ENCODE measurements around the gene C11orf65.

C11orf65 gene

GRCh38 chr11:108405706-108406105, 61.6 kb downstream of the C11orf65 start:
- Histone ChIP-seq H2AFZ (ENCODE audit: low read depth, low read length) (no peak overlapping the region), H2BK120ac (ENCODE audit: low read depth, low read length) (no peak overlapping the region), H2AK5ac (ENCODE audit: low read length, severe bottlenecking) (no peak overlapping the region), H3K27ac (ENCODE audit: low read length, poor library complexity, severe bottlenecking) (no peak overlapping the region), H3K4ac (ENCODE audit: low read depth in 1 of 2, low read length in 2 of 2) (no peak overlapping the region), H3K27me3 (ENCODE audit: control insufficient read depth in 1 of 2, insufficient read depth in 1 of 2, low read length in 2 of 2) (no peaks in the 10 kb centered on the region), H3K18ac (ENCODE audit: low read depth in 1 of 2, low read length in 2 of 2) (no peak overlapping the region), H3K4me1 (ENCODE audit: control insufficient read depth, insufficient read depth, low read depth, low read length) (no peaks in the 10 kb centered on the region), H2BK12ac (ENCODE audit: low read length in 2 of 2) (no peak overlapping the region), H3K79me1 (replicated peaks; ENCODE audit: low read length, poor library complexity, severe bottlenecking) (no peaks in the 10 kb centered on the region), H3K36me3 (ENCODE audit: control insufficient read depth in 1 of 2, insufficient read depth in 2 of 2, low read depth in 1 of 2, low read length in 2 of 2) (no peaks in the 10 kb centered on the region), H3K4me2 (ENCODE audit: low read length, poor library complexity, severe bottlenecking) (no peak overlapping the region), H2BK5ac (ENCODE audit: low read depth, low read length, poor library complexity, severe bottlenecking) (no peak overlapping the region), H2BK15ac (ENCODE audit: low read depth, poor library complexity, severe bottlenecking) (no peak overlapping the region), H3K14ac (ENCODE audit: low read length in 2 of 2) (no peak overlapping the region), H4K8ac (ENCODE audit: low read length) (no peak overlapping the region), H4K91ac (ENCODE audit: low read length) (no peak overlapping the region), H3K23ac (ENCODE audit: low read length in 2 of 2) (no peak overlapping the region), H3K9me3 (ENCODE audit: control insufficient read depth, low read length) (no peaks in the 10 kb centered on the region), H3K9ac (ENCODE audit: low read length) (no peak overlapping the region), H3K4me3 (ENCODE audit: insufficient read depth in 1 of 2, low read depth in 1 of 2, low read length in 2 of 2) (no peak overlapping the region)
- WGBS: 0% methylated on average over 1 of the region's 1 CpG
- peak; percentile 39 for DNase-seq

DNA sequence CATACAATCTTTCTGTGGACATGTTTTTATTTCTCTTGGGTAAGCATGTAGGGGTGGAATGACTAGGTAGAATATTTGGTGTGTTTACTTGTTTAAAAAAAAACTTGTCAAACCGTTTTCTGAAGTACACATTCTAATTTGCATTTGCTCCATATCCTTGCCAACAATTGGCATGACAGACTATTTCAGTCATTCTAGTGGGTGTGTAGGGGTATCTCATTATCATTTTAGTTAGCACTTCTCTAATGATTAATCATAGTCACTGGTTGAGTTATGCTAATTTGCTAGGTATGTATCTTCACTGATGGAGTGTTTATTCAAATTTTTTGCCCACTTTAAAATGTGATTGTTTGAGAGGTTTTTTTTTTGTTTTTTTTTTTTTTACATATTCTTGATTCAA, 64.3 kb downstream of the C11orf65 start:
- H2AK5ac ChIP-seq (ENCODE audit: low read length, severe bottlenecking): no peak overlapping the region
- H3K9me3 ChIP-seq (ENCODE audit: control insufficient read depth, low read length): no peaks in the 10 kb centered on the region
- H3K18ac ChIP-seq (ENCODE audit: low read depth in 1 of 2, low read length in 2 of 2): no peak overlapping the region
- no peaks in the 10 kb centered on the region for H3K4me1 ChIP-seq (ENCODE audit: control insufficient read depth, insufficient read depth, low read depth, low read length)
- no peak overlapping the region for H3K14ac ChIP-seq (ENCODE audit: low read length in 2 of 2)
- DNase-seq: no peak
- no peak overlapping the region for H2AFZ ChIP-seq (ENCODE audit: low read depth, low read length)
- H3K4me3 ChIP-seq (ENCODE audit: insufficient read depth in 1 of 2, low read depth in 1 of 2, low read length in 2 of 2): no peak overlapping the region
- H3K23ac ChIP-seq (ENCODE audit: low read length in 2 of 2): no peak overlapping the region
- no peak overlapping the region for H2BK120ac ChIP-seq (ENCODE audit: low read depth, low read length)
- no peaks in the 10 kb centered on the region for H3K79me1 ChIP-seq (replicated peaks; ENCODE audit: low read length, poor library complexity, severe bottlenecking)
- H2BK5ac ChIP-seq (ENCODE audit: low read depth, low read length, poor library complexity, severe bottlenecking): no peak overlapping the region
- no peak overlapping the region for H4K8ac ChIP-seq (ENCODE audit: low read length)
- H2BK15ac ChIP-seq (ENCODE audit: low read depth, poor library complexity, severe bottlenecking): no peak overlapping the region
- no CpG with 5 or more reads among the region's 1 CpG for WGBS
- H3K27me3 ChIP-seq (ENCODE audit: control insufficient read depth in 1 of 2, insufficient read depth in 1 of 2, low read length in 2 of 2): no peaks in the 10 kb centered on the region
- H3K9ac ChIP-seq (ENCODE audit: low read length): no peak overlapping the region
- no peak overlapping the region for H2BK12ac ChIP-seq (ENCODE audit: low read length in 2 of 2)
- no peaks in the 10 kb centered on the region for H3K36me3 ChIP-seq (ENCODE audit: control insufficient read depth in 1 of 2, insufficient read depth in 2 of 2, low read depth in 1 of 2, low read length in 2 of 2)
- H3K4me2 ChIP-seq (ENCODE audit: low read length, poor library complexity, severe bottlenecking): no peak overlapping the region
- H3K27ac ChIP-seq (ENCODE audit: low read length, poor library complexity, severe bottlenecking): no peak overlapping the region
- H4K91ac ChIP-seq (ENCODE audit: low read length): no peak overlapping the region
- H3K4ac ChIP-seq (ENCODE audit: low read depth in 1 of 2, low read length in 2 of 2): no peak overlapping the region

- no peak overlapping the region for H3K4me2 ChIP-seq (ENCODE audit: low read length, poor library complexity, severe bottlenecking)
- H3K4ac ChIP-seq (ENCODE audit: low read depth in 1 of 2, low read length in 2 of 2): no peak overlapping the region
- H2BK120ac ChIP-seq (ENCODE audit: low read depth, low read length): no peak overlapping the region
- no peak overlapping the region for H3K27ac ChIP-seq (ENCODE audit: low read length, poor library complexity, severe bottlenecking)
- no peak overlapping the region for H3K9ac ChIP-seq (ENCODE audit: low read length)
- H3K27me3 ChIP-seq (ENCODE audit: control insufficient read depth in 1 of 2, insufficient read depth in 1 of 2, low read length in 2 of 2): no peaks in the 10 kb centered on the region
- no peaks in the 10 kb centered on the region for H3K36me3 ChIP-seq (ENCODE audit: control insufficient read depth in 1 of 2, insufficient read depth in 2 of 2, low read depth in 1 of 2, low read length in 2 of 2)
- 94% methylated on average over 1 of the region's 1 CpG for WGBS
- no peak overlapping the region for H2BK12ac ChIP-seq (ENCODE audit: low read length in 2 of 2)
- H2AK5ac ChIP-seq (ENCODE audit: low read length, severe bottlenecking): peak overlapping the region; percentile 7
- no peak overlapping the region for H4K8ac ChIP-seq (ENCODE audit: low read length)
- no peak overlapping the region for H4K91ac ChIP-seq (ENCODE audit: low read length)
- DNase-seq: no peak
- H3K79me1 ChIP-seq (replicated peaks; ENCODE audit: low read length, poor library complexity, severe bottlenecking): no peaks in the 10 kb centered on the region
- H3K9me3 ChIP-seq (ENCODE audit: control insufficient read depth, low read length): no peaks in the 10 kb centered on the region
- H2AFZ ChIP-seq (ENCODE audit: low read depth, low read length): no peak overlapping the region
- no peak overlapping the region for H3K18ac ChIP-seq (ENCODE audit: low read depth in 1 of 2, low read length in 2 of 2)
- H3K4me3 ChIP-seq (ENCODE audit: insufficient read depth in 1 of 2, low read depth in 1 of 2, low read length in 2 of 2): no peak overlapping the region
- H2BK15ac ChIP-seq (ENCODE audit: low read depth, poor library complexity, severe bottlenecking): no peak overlapping the region
- no peak overlapping the region for H3K14ac ChIP-seq (ENCODE audit: low read length in 2 of 2)
- H3K4me1 ChIP-seq (ENCODE audit: control insufficient read depth, insufficient read depth, low read depth, low read length): no peaks in the 10 kb centered on the region
- no peak overlapping the region for H3K23ac ChIP-seq (ENCODE audit: low read length in 2 of 2)
- H2BK5ac ChIP-seq (ENCODE audit: low read depth, low read length, poor library complexity, severe bottlenecking): no peak overlapping the region
Observed at GRCh38 chr11:108402241-108402640, 65.1 kb downstream of the C11orf65 start.

GRCh38 chr11:108398439-108398838, 68.9 kb downstream of the C11orf65 start:
- H2BK120ac ChIP-seq (ENCODE audit: low read depth, low read length): no peak overlapping the region
- H3K9me3 ChIP-seq (ENCODE audit: control insufficient read depth, low read length): no peaks in the 10 kb centered on the region
- H3K4me1 ChIP-seq (ENCODE audit: control insufficient read depth, insufficient read depth, low read depth, low read length): no peaks in the 10 kb centered on the region
- H3K9ac ChIP-seq (ENCODE audit: low read length): no peak overlapping the region
- H4K91ac ChIP-seq (ENCODE audit: low read length): no peak overlapping the region
- no peak overlapping the region for H2AK5ac ChIP-seq (ENCODE audit: low read length, severe bottlenecking)
- H4K8ac ChIP-seq (ENCODE audit: low read length): no peak overlapping the region
- DNase-seq: no peak
- no peak overlapping the region for H3K4me3 ChIP-seq (ENCODE audit: insufficient read depth in 1 of 2, low read depth in 1 of 2, low read length in 2 of 2)
- H2BK12ac ChIP-seq (ENCODE audit: low read length in 2 of 2): no peak overlapping the region
- H2BK15ac ChIP-seq (ENCODE audit: low read depth, poor library complexity, severe bottlenecking): no peak overlapping the region
- no peak overlapping the region for H2AFZ ChIP-seq (ENCODE audit: low read depth, low read length)
- no peak overlapping the region for H3K4ac ChIP-seq (ENCODE audit: low read depth in 1 of 2, low read length in 2 of 2)
- no peak overlapping the region for H2BK5ac ChIP-seq (ENCODE audit: low read depth, low read length, poor library complexity, severe bottlenecking)
- no peaks in the 10 kb centered on the region for H3K27me3 ChIP-seq (ENCODE audit: control insufficient read depth in 1 of 2, insufficient read depth in 1 of 2, low read length in 2 of 2)
- H3K18ac ChIP-seq (ENCODE audit: low read depth in 1 of 2, low read length in 2 of 2): no peak overlapping the region
- no peaks in the 10 kb centered on the region for H3K79me1 ChIP-seq (replicated peaks; ENCODE audit: low read length, poor library complexity, severe bottlenecking)
- no peaks in the 10 kb centered on the region for H3K36me3 ChIP-seq (ENCODE audit: control insufficient read depth in 1 of 2, insufficient read depth in 2 of 2, low read depth in 1 of 2, low read length in 2 of 2)
- H3K14ac ChIP-seq (ENCODE audit: low read length in 2 of 2): no peak overlapping the region
- 95% methylated on average over 6 of the region's 6 CpGs for WGBS
- H3K4me2 ChIP-seq (ENCODE audit: low read length, poor library complexity, severe bottlenecking): no peak overlapping the region
- H3K27ac ChIP-seq (ENCODE audit: low read length, poor library complexity, severe bottlenecking): no peak overlapping the region
- no peak overlapping the region for H3K23ac ChIP-seq (ENCODE audit: low read length in 2 of 2)

Data from mesenchymal stem cell (in vitro differentiated cells and primary cell).